GM19467 (cell line): ENCODE results near the gene HOXB2.
"Not testable (repeated sequence)": the region's sequence is repeated elsewhere in the genome, so short reads cannot be mapped to it uniquely, and the experiment has no call there.

Experiments
- ATAC-seq: cut with Tn5 transposase; IDR thresholded peaks from one replicate; pipeline ENCODE4 v1.9.1; 2021; ENCODE audit warnings: mild to moderate bottlenecking, moderate library complexity; ENCODE audit not compliant: unreplicated experiment

The HOXB2 gene

GRCh38 chr17:48542114-48542656, 2.7 kb downstream of the HOXB2 start:
- no peak for ATAC-seq

GRCh38 chr17:48541577-48542113, 3.3 kb downstream of the HOXB2 start:
- ATAC-seq = no peak

GRCh38 chr17:48541036-48541576, 3.8 kb downstream of the HOXB2 start:
- no peak for ATAC-seq

GRCh38 chr17:48540213-48540612, 4.7 kb downstream of the HOXB2 start:
- ATAC-seq = no peak

GRCh38 chr17:48539177-48539576, 5.7 kb downstream of the HOXB2 start:
- no peak for ATAC-seq

- ATAC-seq = no peak
Measured at GRCh38 chr17:48537316-48537715, 7.6 kb downstream of the HOXB2 start.

GRCh38 chr17:48535793-48536559, 8.9 kb downstream of the HOXB2 start:
- ATAC-seq = not testable (repeated sequence)

- ATAC-seq = no peak
Measured at GRCh38 chr17:48532261-48532660, 12.6 kb downstream of the HOXB2 start.

GRCh38 chr17:48530887-48531272, 14.0 kb downstream of the HOXB2 start, which contains the start of gene HOXB1:
Gene HOXB1, minus strand, starts transcription at chr17:48531011. Its CDS starts 107 bp downstream, at chr17:48530904.
- ATAC-seq = no peak

- ATAC-seq = no peak
Measured at GRCh38 chr17:48530208-48530886, 14.6 kb downstream of the HOXB2 start.

- ATAC-seq = no peak
Measured at GRCh38 chr17:48529683-48530009, 15.3 kb downstream of the HOXB2 start.

GRCh38 chr17:48528936-48529682, 15.8 kb downstream of the HOXB2 start:
- no peak for ATAC-seq

GRCh38 chr17:48528153-48528935, 16.6 kb downstream of the HOXB2 start:
- ATAC-seq = no peak

- no peak for ATAC-seq
Measured at GRCh38 chr17:48527547-48527932, 17.4 kb downstream of the HOXB2 start.

GRCh38 chr17:48526608-48527546, 18.0 kb downstream of the HOXB2 start:
- ATAC-seq = no peak

GRCh38 chr17:48523010-48523409, 21.9 kb downstream of the HOXB2 start:
- no peak for ATAC-seq

- no peak for ATAC-seq
Measured at GRCh38 chr17:48522031-48522653, 22.8 kb downstream of the HOXB2 start.

- ATAC-seq = no peak
Measured at GRCh38 chr17:48520631-48521079, 24.3 kb downstream of the HOXB2 start.

GRCh38 chr17:48519427-48519826, 25.5 kb downstream of the HOXB2 start:
- no peak for ATAC-seq
